IMR-90 (cell line): Measurements from ENCODE around the gene MKNK2.

Experiments used
- CTCF ChIP-seq: conservative IDR thresholded peaks from 2 replicates; pipeline ENCODE4 v1.5.1; 2012; ENCODE audit warnings: mild to moderate bottlenecking, low read depth, low read length, improper control_type of control experiment
- POLR2A ChIP-seq: IDR thresholded peaks from 2 replicates; pipeline ENCODE4 v1.6.1; 2012; ENCODE audit warnings: mild to moderate bottlenecking, low read depth, low read length
- RCOR1 ChIP-seq: IDR thresholded peaks from 2 replicates; pipeline ENCODE4 v1.6.1; 2012; ENCODE audit warnings: mild to moderate bottlenecking, low read length, improper control_type of control experiment; ENCODE audit not compliant: insufficient replicate concordance

GRCh38 chr19:2079076-2079864, 28.2 kb upstream of the MKNK2 start:
- no peak for TF ChIP-seq CTCF
- TF ChIP-seq RCOR1, result no peak
- no peak for TF ChIP-seq POLR2A
